Neural cell (in vitro differentiated cells): ENCODE measurements around the gene ARL15. TPM values are rescaled to one million over a fixed set of nuclear protein-coding genes. Genes with fewer than 3 reads are reported as not detected.

Experiments
- H2AFZ ChIP-seq: fragments of 200-600, 300-800 bp; sonication (generic), shearing (Covaris generic); 2 replicates; pipeline ENCODE4 v1.6.0; 2014; ENCODE audit warnings: low read depth, mild to moderate bottlenecking, antibody characterized with exemption, low read length, moderate library complexity
- H3F3A ChIP-seq: fragments of 200-600 bp; shearing (Covaris generic); 2 replicates; pipeline ENCODE4 v1.6.1; 2016; ENCODE audit warnings: mild to moderate bottlenecking, moderate library complexity, mixed read lengths, antibody characterized with exemption, low read length; ENCODE audit not compliant: insufficient read depth, poor library complexity, severe bottlenecking
- H3K27ac ChIP-seq: fragments of 200-600, 300-800 bp; sonication (generic), shearing (Covaris generic); 2 replicates; pipeline ENCODE4 v1.5.1; 2014; ENCODE audit warnings: mild to moderate bottlenecking, low read length, moderate library complexity
- H3K27me3 ChIP-seq: fragments of 300-800, 200-600 bp; sonication (generic), shearing (Covaris generic); 2 replicates; pipeline ENCODE4 v1.6.0; 2014; ENCODE audit warnings: mild to moderate bottlenecking, low read depth, low read length, moderate library complexity; ENCODE audit not compliant: insufficient read depth
- H3K36me3 ChIP-seq: fragments of 300-800, 200-600 bp; sonication (generic), shearing (Covaris generic); 2 replicates; pipeline ENCODE4 v1.5.1; 2014; ENCODE audit warnings: mild to moderate bottlenecking, antibody characterized with exemption, low read length, moderate library complexity; ENCODE audit not compliant: insufficient read depth
- H3K4me2 ChIP-seq: fragments of 300-800, 200-600 bp; sonication (generic), shearing (Covaris generic); 2 replicates; pipeline ENCODE4 v1.6.0; 2014; ENCODE audit warnings: mild to moderate bottlenecking, low read length
- H3K4me3 ChIP-seq: fragments of 300-800, 200-600 bp; sonication (generic), shearing (Covaris generic); 2 replicates; pipeline ENCODE4 v1.5.1; 2014; ENCODE audit warnings: mild to moderate bottlenecking, low read length, moderate library complexity
- H3K79me2 ChIP-seq: fragments of 200-600 bp; shearing (Covaris generic); replicated peaks from 2 replicates; pipeline ENCODE4 v1.6.0; 2014; ENCODE audit warnings: mild to moderate bottlenecking, low read length, moderate library complexity; ENCODE audit not compliant: insufficient read depth
- H3K9ac ChIP-seq: fragments of 300-800, 200-600 bp; sonication (generic), shearing (Covaris generic); 2 replicates; pipeline ENCODE4 v1.6.1; 2016; ENCODE audit warnings: mild to moderate bottlenecking, low read length, mixed read lengths
- H3K9me2 ChIP-seq: fragments of 200-600 bp; shearing (Covaris generic); 2 replicates; pipeline ENCODE4 v1.6.1; 2016; ENCODE audit warnings: mild to moderate bottlenecking, low read length, mixed read lengths; ENCODE audit not compliant: insufficient read depth
- H3K9me3 ChIP-seq: fragments of 200-600, 300-800 bp; sonication (generic), shearing (Covaris generic); 2 replicates; pipeline ENCODE4 v1.6.1; 2016; ENCODE audit warnings: mild to moderate bottlenecking, mixed run types, low read length, moderate library complexity, mixed read lengths
- H4K20me1 ChIP-seq: fragments of 200-600 bp; shearing (Covaris generic); 2 replicates; pipeline ENCODE4 v1.6.1; 2016; ENCODE audit warnings: mild to moderate bottlenecking, mixed run types; ENCODE audit not compliant: insufficient read depth
- EP300 ChIP-seq: fragments of 450-650 bp; conservative IDR thresholded peaks from 2 replicates; pipeline ENCODE4 v1.6.1; 2014; ENCODE audit warnings: antibody characterized with exemption, mild to moderate bottlenecking, moderate library complexity; ENCODE audit not compliant: poor library complexity, severe bottlenecking
- EZH2 ChIP-seq: fragments of 200-600, 300-800 bp; shearing (Covaris generic), sonication (generic); IDR thresholded peaks from 2 replicates; pipeline ENCODE4 v1.6.1; 2014; ENCODE audit warnings: antibody characterized with exemption, low read length, borderline replicate concordance, mild to moderate bottlenecking; ENCODE audit not compliant: insufficient read depth, poor library complexity, severe bottlenecking
- MXI1 ChIP-seq: fragments of 450-650 bp; conservative IDR thresholded peaks from 2 replicates; pipeline ENCODE4 v1.6.1; 2014; ENCODE audit warnings: antibody characterized with exemption, mild to moderate bottlenecking; ENCODE audit not compliant: poor library complexity, severe bottlenecking
- POLR2AphosphoS5 ChIP-seq: IDR thresholded peaks from 2 replicates; pipeline ENCODE4 v1.6.1; 2012
- RAD21 ChIP-seq: fragments of 450-650 bp; conservative IDR thresholded peaks from 2 replicates; pipeline ENCODE4 v1.6.1; 2014; ENCODE audit warnings: antibody characterized with exemption, mild to moderate bottlenecking, moderate library complexity
- SMC3 ChIP-seq: fragments of 450-650 bp; conservative IDR thresholded peaks from 2 replicates; pipeline ENCODE4 v1.6.1; 2014; ENCODE audit warnings: antibody characterized with exemption, mild to moderate bottlenecking, moderate library complexity; ENCODE audit not compliant: poor library complexity
- TAF1 ChIP-seq: IDR thresholded peaks from 2 replicates; pipeline ENCODE4 v1.6.1; 2012; ENCODE audit warnings: low read depth
- polyA plus RNA-seq: library from polyadenylated mRNA; depleted of rRNA; stranded (reverse); fragments of >200 nt; gene quantifications from 2 replicates; pipeline ENCODE4 v1.2.3, GENCODE V29; 2014
- TF ChIP-seq, protein P1 (sequence below): fragments of 450-650 bp; IDR thresholded peaks from 2 replicates; pipeline ENCODE4 v1.5.1; 2014; ENCODE audit warnings: antibody characterized with exemption, mild to moderate bottlenecking, moderate library complexity; ENCODE audit not compliant: poor library complexity, severe bottlenecking
- TF ChIP-seq, protein P2 (sequence below): IDR thresholded peaks from 2 replicates; pipeline ENCODE4 v1.6.1; 2012; ENCODE audit warnings: borderline replicate concordance

ARL15 gene
- polyA plus RNA-seq, 1 donor from 2014 or later, result 51.9 TPM

DNA sequence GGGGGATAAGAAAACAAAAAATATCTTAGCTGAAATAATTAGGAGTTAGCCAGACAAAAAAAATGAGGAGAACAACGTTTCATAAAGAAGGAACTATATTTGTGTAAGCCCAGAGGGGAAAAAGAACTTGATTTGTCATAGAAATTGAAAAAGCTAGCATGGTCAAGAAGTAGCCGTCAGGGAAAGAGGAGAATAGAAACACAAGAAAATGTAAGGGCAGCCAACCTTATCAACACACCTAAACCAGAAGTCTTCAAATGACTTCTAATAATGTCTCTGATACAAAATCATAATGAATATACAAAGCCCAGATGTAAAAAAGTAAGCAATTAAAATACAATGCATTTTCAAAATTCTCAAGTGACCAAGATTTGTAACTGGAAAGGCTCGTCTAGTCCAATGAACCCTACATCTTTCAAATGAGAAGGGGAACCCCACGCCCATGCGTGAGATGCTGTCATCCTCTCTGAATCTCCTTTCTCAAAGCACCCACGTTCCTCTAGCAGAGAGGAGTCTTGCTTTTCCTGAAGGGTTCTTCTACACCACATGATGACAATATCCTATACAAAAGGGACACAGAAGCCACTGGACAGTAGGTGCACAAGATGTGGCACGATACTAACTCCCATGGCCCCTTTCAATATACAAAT, 103.7 kb downstream of the ARL15 start:
- Histone ChIP-seq H3K9me2 (no peaks in the 10 kb centered on the region), H3K27me3 (no peaks in the 10 kb centered on the region), H3K4me3 (no peak overlapping the region), H3K27ac (no peak overlapping the region), H3F3A (no peaks in the 10 kb centered on the region), H4K20me1 (no peaks in the 10 kb centered on the region), H3K4me2 (no peak overlapping the region), H3K9me3 (no peaks in the 10 kb centered on the region), H3K79me2 (peaks cover 7% of the 10 kb centered on the region), H2AFZ (no peak overlapping the region), H3K9ac (no peak overlapping the region), H3K36me3 (no peaks in the 10 kb centered on the region)
- no peak for TF ChIP-seq MXI1
- TF ChIP-seq EP300, result no peak
- no peak for TF ChIP-seq POLR2AphosphoS5
- TF ChIP-seq, protein P1, sequence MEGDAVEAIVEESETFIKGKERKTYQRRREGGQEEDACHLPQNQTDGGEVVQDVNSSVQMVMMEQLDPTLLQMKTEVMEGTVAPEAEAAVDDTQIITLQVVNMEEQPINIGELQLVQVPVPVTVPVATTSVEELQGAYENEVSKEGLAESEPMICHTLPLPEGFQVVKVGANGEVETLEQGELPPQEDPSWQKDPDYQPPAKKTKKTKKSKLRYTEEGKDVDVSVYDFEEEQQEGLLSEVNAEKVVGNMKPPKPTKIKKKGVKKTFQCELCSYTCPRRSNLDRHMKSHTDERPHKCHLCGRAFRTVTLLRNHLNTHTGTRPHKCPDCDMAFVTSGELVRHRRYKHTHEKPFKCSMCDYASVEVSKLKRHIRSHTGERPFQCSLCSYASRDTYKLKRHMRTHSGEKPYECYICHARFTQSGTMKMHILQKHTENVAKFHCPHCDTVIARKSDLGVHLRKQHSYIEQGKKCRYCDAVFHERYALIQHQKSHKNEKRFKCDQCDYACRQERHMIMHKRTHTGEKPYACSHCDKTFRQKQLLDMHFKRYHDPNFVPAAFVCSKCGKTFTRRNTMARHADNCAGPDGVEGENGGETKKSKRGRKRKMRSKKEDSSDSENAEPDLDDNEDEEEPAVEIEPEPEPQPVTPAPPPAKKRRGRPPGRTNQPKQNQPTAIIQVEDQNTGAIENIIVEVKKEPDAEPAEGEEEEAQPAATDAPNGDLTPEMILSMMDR, result no peak
- no peak for TF ChIP-seq EZH2
- TF ChIP-seq, protein P2, sequence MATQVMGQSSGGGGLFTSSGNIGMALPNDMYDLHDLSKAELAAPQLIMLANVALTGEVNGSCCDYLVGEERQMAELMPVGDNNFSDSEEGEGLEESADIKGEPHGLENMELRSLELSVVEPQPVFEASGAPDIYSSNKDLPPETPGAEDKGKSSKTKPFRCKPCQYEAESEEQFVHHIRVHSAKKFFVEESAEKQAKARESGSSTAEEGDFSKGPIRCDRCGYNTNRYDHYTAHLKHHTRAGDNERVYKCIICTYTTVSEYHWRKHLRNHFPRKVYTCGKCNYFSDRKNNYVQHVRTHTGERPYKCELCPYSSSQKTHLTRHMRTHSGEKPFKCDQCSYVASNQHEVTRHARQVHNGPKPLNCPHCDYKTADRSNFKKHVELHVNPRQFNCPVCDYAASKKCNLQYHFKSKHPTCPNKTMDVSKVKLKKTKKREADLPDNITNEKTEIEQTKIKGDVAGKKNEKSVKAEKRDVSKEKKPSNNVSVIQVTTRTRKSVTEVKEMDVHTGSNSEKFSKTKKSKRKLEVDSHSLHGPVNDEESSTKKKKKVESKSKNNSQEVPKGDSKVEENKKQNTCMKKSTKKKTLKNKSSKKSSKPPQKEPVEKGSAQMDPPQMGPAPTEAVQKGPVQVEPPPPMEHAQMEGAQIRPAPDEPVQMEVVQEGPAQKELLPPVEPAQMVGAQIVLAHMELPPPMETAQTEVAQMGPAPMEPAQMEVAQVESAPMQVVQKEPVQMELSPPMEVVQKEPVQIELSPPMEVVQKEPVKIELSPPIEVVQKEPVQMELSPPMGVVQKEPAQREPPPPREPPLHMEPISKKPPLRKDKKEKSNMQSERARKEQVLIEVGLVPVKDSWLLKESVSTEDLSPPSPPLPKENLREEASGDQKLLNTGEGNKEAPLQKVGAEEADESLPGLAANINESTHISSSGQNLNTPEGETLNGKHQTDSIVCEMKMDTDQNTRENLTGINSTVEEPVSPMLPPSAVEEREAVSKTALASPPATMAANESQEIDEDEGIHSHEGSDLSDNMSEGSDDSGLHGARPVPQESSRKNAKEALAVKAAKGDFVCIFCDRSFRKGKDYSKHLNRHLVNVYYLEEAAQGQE, result no peak
- TF ChIP-seq RAD21, result no peak
- no peak for TF ChIP-seq TAF1
- no peak for TF ChIP-seq SMC3

DNA sequence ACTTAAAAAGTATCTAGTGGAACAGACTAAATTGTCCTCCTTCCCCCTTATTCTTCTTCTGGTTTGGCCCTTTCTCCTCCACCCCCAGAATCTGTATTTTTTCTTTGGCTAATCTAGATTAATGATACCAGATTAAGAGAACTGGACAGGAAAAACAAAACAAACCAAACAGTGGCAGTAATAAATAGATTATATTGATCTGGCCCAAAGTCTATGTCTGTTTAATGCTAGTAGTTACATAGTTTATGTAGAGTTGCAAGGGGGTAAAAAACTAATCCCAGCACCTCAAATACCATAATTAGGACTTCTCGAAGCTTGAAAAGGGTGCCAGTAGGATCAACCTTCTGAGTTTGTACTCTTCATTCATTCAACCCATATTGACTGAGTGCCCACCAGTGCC, 104.5 kb downstream of the ARL15 start:
- Histone ChIP-seq H3K9me2 (no peaks in the 10 kb centered on the region), H4K20me1 (no peaks in the 10 kb centered on the region), H3K36me3 (no peaks in the 10 kb centered on the region), H3K4me2 (no peak overlapping the region), H3K9me3 (no peaks in the 10 kb centered on the region), H3K27ac (no peak overlapping the region), H3K79me2 (peaks cover 7% of the 10 kb centered on the region), H3K9ac (no peak overlapping the region), H3K27me3 (no peaks in the 10 kb centered on the region), H2AFZ (no peak overlapping the region), H3F3A (no peaks in the 10 kb centered on the region), H3K4me3 (no peak overlapping the region)
- TF ChIP-seq POLR2AphosphoS5 (no peak), EZH2 (no peak), TAF1 (no peak), EP300 (no peak), MXI1 (no peak), SMC3 (no peak), RAD21 (no peak)
- TF ChIP-seq, protein P1, result no peak
- TF ChIP-seq, protein P2, result no peak
